ENCODE results near the gene GANAB. TPM values are rescaled to one million over a fixed set of nuclear protein-coding genes. Genes with fewer than 3 reads are reported as not detected.

Gene GANAB
- total and polyA plus RNA-seq, 2 of the 13 experiments (the other 11 are each of a cell fraction or from before 2014, with no cell fraction given), result 99.5 to 234 TPM

- no TSS peak for BruUV-seq (replicated peaks)
- Histone ChIP-seq H3K9ac (ENCODE audit: insufficient read depth, low read depth, low read length) (no peak overlapping the region), H2AFZ (ENCODE audit: low read length) (no peak overlapping the region), H3K9me3 (ENCODE audit: low read length) (no peaks in the 10 kb centered on the region), H3K27me3 (ENCODE audit: control insufficient read depth in 1 of 2, insufficient read depth in 2 of 2, low read length in 2 of 2) (no peaks in the 10 kb centered on the region; a peak in 1 of 5 replicates), H3K4me2 (ENCODE audit: low read depth, low read length) (no peak overlapping the region), H3K4me3 (replicated peaks in 1 of 3; ENCODE audit: insufficient read depth in 1 of 3, low read depth in 2 of 3, low read length in 3 of 3) (no peak overlapping the region), H4K20me1 (ENCODE audit: insufficient read depth, low read length) (no peaks in the 10 kb centered on the region), H3K4me1 (ENCODE audit: insufficient read depth, low read length) (peaks cover 60% of the 10 kb centered on the region), H3K27ac (ENCODE audit: extremely low read length, insufficient read depth, low read length) (no peak overlapping the region), H3K79me2 (ENCODE audit: insufficient read depth, low read length) (peaks cover 2% of the 10 kb centered on the region), H3K36me3 (replicated peaks in 1 of 2; ENCODE audit: control insufficient read depth in 1 of 2, insufficient read depth in 2 of 2, low read length in 2 of 2) (no peaks in the 10 kb centered on the region; a peak in 2 of 5 replicates)
- intact Hi-C loops (cut with micrococcal nuclease; ENCODE audit: unreplicated experiment) (no loop called here), in situ Hi-C loops (cut with HindIII; ENCODE audit: extremely low pct_ligation_motif_present, low pct_unique_long_range_greater_than_20kb) (no loop called here)
- ATAC-seq (no peak), DNase-seq (ENCODE audit: low spot score) (no peak), FAIRE-seq (no peak)
- no peak for TF ChIP-seq ZNF776 (CRISPR knock-in tag; IDR thresholded peaks at IDR 0.05)
- TF ChIP-seq KLF13 (CRISPR knock-in tag; IDR thresholded peaks at IDR 0.05), result no peak
- TF ChIP-seq ZNF468 (CRISPR knock-in tag; IDR thresholded peaks at IDR 0.05), result no peak
- no peak for TF ChIP-seq ZNF790 (CRISPR knock-in tag; IDR thresholded peaks at IDR 0.05; ENCODE audit: borderline replicate concordance)
- TF ChIP-seq NFRKB (IDR thresholded peaks at IDR 0.05), result no peak
- no peak for TF ChIP-seq POGZ (CRISPR knock-in tag; IDR thresholded peaks at IDR 0.05)
- TF ChIP-seq ZNF839 (CRISPR knock-in tag; IDR thresholded peaks at IDR 0.05; ENCODE audit: borderline replicate concordance), result no peak
- no peak for TF ChIP-seq ZNF549 (CRISPR knock-in tag; IDR thresholded peaks at IDR 0.05)
- no peak for TF ChIP-seq MYNN (CRISPR knock-in tag; IDR thresholded peaks at IDR 0.05; ENCODE audit: low read depth)
- no peak for TF ChIP-seq ZNF431 (CRISPR knock-in tag; IDR thresholded peaks at IDR 0.05; ENCODE audit: borderline replicate concordance, low read depth)
- no peak for TF ChIP-seq BATF2 (CRISPR knock-in tag; IDR thresholded peaks at IDR 0.05)
- ChIA-PET POLR2A (interaction anchor here (2.0 kb wide), 1 partner anchor 17 kb away, joined by 10 read pairs; the partner anchor contains the start of gene TUT1), CTCF (ENCODE audit: low intra/inter-chr PET ratio, low total read pairs) (no interaction called here)
- 94% methylated on average over 12 of the region's 12 CpGs for WGBS (ENCODE audit: low lambda C conversion rate)
Observed at GRCh38 chr11:62608776-62609175, 37.6 kb downstream of the GANAB start.
